LNCaP clone FGC (cell line): Measurements from ENCODE around the gene LEFTY1.
"Not testable (repeated sequence)": the region's sequence is repeated elsewhere in the genome, so short reads cannot be mapped to it uniquely, and the experiment has no call there.

ENCODE experiments used
- DNase-seq: peaks from one replicate; pipeline ENCODE4 v3.0.0-alpha.2; 2011; ENCODE audit warnings: low read depth
- H3K4me3 ChIP-seq: 2 replicates; pipeline ENCODE4 v1.5.1; 2011; ENCODE audit warnings: mild to moderate bottlenecking, low read depth, low read length, control low read depth
- TF ChIP-seq, protein P1 (sequence below): IDR thresholded peaks from 2 replicates; pipeline ENCODE4 v1.5.1; 2012; ENCODE audit warnings: mild to moderate bottlenecking; ENCODE audit not compliant: control insufficient read depth, insufficient read depth; ENCODE audit errors: extremely low read depth

LEFTY1 gene

GRCh38 chr1:225838793-225839192, 50.2 kb downstream of the LEFTY1 start:
- no peak for DNase-seq
- TF ChIP-seq, protein P1, sequence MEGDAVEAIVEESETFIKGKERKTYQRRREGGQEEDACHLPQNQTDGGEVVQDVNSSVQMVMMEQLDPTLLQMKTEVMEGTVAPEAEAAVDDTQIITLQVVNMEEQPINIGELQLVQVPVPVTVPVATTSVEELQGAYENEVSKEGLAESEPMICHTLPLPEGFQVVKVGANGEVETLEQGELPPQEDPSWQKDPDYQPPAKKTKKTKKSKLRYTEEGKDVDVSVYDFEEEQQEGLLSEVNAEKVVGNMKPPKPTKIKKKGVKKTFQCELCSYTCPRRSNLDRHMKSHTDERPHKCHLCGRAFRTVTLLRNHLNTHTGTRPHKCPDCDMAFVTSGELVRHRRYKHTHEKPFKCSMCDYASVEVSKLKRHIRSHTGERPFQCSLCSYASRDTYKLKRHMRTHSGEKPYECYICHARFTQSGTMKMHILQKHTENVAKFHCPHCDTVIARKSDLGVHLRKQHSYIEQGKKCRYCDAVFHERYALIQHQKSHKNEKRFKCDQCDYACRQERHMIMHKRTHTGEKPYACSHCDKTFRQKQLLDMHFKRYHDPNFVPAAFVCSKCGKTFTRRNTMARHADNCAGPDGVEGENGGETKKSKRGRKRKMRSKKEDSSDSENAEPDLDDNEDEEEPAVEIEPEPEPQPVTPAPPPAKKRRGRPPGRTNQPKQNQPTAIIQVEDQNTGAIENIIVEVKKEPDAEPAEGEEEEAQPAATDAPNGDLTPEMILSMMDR: no peak
- no peak overlapping the region for H3K4me3 ChIP-seq

DNA sequence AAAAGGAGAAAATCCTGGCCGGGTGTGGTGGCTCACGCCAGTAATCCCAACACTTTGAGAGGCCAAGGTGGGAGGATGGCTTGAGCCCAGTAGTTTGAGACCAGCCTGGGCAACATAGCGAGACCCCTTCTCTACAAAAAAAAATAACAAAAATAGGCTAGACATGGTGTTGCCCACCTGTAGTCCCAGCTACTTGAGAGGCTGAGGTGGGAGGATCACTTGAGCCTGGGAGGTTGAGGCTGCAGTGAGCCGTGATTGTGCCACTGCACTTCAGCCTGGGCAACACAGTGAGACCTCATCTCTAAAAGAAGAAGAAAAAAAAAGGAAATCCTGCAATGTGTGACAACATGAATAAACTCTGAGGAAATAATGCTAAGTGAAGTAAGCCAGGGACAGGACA, 52.6 kb downstream of the LEFTY1 start:
- DNase-seq, H3K4me3 ChIP-seq: not testable (repeated sequence)
